GM18511 (cell line): ENCODE measurements around the gene PANX2.
"Not testable (repeated sequence)": the region's sequence is repeated elsewhere in the genome, so short reads cannot be mapped to it uniquely, and the experiment has no call there.

Experiments used
- ATAC-seq: cut with Tn5 transposase; IDR thresholded peaks from one replicate; pipeline ENCODE4 v1.9.1; 2021; ENCODE audit warnings: mild to moderate bottlenecking, moderate library complexity; ENCODE audit not compliant: unreplicated experiment

Gene PANX2

GRCh38 chr22:50196256-50196655 lies 25.7 kb downstream of the PANX2 start:
- ATAC-seq, result no peak

DNA sequence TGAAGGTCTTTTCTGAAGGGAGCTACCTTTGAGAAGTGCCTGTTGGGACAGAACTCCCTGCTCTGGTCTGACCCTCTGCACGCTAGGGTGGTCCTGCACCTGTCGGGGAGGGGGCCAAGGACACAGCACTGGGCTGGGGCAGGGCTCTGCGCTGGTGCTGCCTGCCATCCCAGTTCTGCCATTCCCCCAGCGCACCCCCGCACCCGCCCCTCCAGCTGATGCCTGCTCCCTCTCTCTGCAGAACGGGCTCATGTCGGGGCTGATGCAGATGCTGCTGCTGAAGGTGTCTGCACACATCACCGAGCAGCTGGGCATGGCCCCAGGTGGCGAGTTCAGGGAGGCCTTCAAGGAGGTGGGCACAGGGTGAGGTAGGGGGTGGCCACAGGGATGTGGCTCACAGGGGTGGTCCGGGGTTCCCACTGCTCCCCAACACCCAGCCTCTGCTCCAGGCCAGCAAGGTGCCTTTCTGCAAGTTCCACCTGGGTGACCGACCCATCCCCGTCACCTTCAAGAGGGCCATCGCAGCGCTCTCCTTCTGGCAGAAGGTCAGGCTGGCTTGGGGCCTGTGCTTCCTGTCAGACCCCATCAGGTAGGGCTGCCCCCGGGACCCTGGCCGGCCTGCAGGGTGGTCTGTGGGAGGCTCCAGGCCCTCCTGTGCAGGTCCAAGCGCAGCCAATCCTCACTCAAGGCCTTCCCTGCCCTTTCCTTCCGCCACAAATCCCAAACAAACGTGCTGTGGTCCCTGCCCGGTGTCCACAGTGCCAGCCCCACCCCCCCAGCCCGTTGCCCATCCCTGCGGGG lies 26.7 kb downstream of the PANX2 start:
- ATAC-seq, result no peak

DNA sequence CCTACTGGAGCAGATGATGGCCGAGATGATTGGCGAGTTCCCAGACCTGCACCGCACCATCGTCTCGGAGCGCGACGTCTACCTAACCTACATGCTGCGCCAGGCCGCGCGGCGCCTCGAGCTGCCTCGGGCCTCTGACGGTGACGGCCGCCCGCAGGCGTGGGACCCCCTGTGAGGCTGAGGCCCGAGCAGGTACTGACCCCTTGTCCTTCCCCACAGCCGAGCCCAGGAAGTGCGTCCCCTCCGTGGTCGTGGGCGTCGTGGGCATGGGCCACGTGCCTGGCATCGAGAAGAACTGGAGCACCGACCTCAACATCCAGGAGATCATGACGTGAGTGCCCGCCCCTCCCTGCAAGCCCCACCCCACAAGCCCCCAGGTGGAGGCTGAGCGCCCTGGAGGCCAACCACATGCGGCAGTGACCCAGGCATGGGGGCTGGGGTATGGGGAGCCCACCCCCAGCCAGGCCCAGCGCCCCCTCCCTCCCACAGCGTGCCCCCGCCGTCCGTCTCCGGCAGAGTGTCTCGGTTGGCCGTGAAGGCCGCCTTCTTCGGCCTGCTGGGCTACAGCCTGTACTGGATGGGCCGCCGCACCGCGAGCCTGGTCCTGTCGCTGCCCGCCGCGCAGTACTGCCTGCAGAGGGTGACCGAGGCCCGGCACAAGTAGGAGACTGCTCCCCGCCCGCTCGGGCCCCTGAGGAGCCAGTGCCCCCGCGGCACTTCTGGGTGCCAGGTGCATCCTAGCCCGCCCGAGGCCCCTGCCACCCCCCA lies 27.5 kb downstream of the PANX2 start:
- ATAC-seq, result no peak

DNA sequence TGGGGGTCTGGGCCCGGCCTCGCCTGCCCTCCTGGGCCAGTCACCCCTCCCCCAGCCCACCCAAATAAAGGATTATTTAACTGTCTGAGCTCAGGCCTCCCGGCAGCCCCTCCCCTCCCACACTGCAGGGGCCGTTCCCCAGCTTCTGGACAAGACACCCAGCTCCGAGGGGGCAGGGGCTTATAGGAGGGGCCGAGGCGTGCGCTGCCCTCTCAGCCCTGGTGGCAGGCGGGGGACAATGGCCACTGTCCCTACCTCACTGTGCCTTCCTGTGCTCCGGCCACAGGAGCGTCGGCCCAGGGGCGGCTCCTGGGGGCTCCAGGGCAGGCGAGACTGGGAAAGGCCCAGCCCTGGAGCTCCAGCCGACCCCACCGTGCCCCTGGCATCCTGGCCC lies 28.1 kb downstream of the PANX2 start:
- ATAC-seq, result no peak

GRCh38 chr22:50199251-50199721 lies 28.8 kb downstream of the PANX2 start:
- ATAC-seq, result no peak

GRCh38 chr22:50199829-50200460 lies 29.4 kb downstream of the PANX2 start:
- ATAC-seq, result no peak

DNA sequence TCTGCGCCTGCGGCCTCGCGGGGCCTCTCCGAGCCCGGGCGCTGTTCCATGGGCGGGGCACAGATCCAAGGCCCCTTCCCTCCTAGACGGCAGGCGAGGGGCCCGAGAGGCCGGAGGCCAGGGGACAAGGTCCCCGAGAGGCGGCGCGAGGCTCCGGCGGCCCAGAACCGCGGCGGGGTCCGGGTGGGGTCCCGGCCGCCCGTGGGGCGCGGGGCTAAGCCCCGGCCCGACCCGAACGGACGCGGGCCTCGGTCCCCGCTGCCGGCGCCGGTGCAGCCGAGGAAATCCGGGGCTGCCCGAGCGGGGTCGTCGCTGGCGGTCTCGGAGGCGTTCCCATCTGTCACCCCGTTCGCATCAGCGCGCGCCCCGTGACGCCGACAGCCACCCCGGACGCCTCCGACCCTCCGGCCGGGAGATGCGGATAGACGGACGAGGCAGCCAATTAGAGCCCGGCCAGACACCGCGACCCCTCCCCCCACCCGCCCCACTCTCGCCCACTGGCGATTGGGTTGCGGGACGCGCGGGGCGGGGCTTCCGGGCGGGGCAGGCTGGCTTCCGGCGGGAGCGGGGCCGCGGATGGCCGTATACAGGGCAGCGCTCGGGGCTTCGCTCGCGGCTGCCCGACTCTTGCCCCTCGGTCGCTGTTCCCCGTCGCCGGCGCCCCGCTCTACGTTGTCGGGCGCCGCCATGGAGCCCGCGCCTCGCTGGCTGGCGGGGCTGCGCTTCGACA lies 30.1 kb downstream of the PANX2 start, which contains the start of gene SELENOO:
SELENOO (plus strand) TSS at position 551 of the 730 bp plus-strand sequence; CDS start at position 577, 26 bp downstream.
- ATAC-seq, result peak; percentile 78

DNA sequence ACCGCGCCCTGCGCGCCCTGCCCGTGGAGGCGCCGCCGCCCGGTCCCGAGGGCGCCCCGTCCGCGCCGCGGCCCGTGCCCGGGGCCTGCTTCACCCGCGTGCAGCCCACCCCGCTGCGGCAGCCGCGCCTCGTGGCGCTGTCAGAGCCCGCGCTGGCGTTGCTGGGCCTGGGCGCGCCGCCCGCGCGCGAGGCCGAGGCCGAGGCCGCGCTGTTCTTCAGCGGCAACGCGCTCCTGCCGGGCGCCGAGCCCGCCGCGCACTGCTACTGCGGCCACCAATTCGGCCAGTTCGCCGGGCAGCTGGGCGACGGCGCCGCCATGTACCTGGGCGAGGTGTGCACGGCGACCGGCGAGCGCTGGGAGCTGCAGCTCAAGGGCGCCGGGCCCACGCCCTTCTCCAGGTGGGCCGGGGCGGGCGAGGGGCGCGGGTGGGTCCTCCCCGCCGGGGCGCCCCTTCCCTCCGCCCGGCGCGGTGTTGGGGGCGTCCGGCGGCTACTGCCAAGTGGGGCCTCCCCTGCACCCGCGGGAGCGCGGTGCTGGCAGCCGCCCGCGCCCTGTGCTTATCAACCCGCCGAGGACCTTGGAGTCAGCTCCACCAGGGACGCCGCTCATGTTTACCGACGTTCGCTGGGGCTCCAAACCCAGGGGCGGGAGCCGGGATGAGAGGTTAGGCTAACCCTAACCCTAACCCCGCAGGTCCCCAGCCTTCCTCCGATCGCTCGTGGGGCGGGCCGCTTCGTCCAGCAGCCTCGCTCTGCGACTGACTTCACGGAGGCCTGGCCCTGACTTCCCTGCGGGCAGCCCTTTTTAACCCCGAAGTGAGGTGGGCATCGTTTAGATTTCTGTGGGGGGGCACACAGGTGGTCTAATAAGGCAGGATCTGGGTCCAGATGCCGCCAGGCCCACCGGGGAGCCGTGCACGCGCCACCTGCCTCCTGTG lies 30.9 kb downstream of the PANX2 start:
- ATAC-seq, result peak; percentile 30

DNA sequence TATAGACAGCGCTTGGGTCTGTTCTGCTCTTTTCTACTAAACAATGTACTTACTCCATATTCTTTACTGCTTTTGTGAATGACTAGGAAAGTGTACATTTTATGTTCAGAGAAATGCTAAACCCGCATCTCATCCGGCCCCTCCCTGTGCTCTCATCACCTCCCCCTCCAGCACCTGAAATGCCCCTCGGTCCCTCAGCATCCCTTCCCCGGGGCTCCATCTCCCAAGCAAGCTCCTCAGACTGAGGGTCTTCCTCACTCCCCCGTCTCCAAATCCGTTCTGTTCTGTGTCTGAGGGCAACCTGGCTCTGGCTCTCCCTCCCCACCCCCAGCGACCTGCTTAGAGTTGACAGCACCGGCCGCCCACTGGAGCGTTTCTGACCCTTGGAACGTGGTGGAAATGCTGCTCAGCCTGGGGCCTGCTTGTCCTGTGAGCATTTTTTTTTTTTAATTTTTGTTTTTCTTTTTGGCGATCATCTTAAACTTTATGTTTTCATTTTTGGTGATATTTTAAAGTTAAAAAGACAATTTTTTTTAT lies 31.7 kb downstream of the PANX2 start:
- no peak for ATAC-seq

DNA sequence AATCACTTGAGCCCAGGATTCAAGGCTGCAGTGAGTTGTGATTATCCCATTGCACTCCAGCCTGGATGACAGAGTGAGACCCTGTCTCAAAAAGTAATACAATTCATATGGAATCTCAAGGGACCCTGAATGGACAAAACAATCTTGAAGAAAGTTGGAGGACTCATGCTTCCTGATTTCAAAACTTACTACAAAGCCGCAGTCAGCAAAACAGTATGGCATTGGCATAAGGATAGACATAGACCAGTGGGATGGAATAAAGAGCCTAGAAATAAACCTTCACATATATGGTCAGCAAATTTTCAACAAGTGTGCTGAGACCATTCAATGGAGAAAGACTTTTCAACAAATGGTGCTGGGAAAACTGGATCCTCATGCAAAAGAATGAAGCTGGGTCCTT lies 32.8 kb downstream of the PANX2 start:
- no peak for ATAC-seq

GRCh38 chr22:50204571-50204970 lies 34.0 kb downstream of the PANX2 start:
- no peak for ATAC-seq

DNA sequence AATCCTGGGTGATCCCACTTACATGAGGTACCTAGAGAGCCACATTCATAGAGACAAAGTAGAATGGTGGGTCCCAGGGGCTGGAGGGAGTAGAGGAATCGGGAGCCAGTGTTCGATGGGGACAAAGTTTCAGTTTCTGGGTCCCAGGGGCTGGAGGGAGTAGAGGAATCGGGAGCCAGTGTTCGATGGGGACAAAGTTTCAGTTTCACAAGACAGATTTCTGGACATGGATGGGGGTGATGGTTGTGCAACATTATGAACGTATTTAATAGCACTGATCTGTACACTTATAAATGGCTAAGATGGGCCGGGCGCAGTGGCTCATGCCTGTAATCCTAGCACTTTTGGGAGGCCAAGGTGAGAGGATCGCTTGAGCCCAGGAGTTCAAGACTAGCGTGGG lies 34.5 kb downstream of the PANX2 start:
- ATAC-seq, result not testable (repeated sequence)

DNA sequence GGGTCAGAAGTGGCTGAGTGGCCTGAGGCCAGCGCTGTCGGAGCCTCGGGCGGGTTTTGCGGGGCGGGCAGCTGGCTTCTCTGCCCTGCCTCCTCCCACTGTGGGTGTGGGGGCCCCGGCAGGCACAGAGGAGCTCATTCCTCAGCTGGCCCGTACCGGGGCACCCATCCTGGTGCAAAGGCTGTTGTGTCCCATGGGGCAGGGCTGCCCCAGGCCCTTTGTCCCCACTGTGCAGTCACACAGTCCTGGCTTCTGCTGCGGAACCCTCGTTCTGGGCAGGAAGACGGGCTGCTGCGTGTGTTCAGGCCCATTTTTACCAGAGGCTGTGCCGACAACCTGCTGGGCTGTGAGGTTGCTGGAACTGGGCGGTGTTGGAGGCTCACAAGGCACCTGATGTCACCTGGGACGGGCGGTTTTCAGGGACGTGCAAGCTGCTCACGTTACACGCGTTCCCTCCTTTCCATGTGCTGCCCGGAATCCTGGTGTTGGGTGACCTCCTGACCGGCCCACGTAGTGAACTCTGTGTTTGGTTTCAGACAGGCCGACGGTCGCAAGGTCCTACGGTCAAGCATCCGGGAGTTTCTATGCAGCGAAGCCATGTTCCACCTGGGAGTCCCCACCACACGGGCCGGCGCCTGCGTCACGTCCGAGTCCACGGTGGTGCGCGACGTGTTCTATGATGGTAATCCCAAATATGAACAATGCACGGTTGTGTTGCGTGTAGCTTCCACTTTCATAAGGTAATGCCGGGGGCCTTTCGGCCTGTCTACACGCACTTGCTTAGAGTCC lies 35.4 kb downstream of the PANX2 start:
- no peak for ATAC-seq

DNA sequence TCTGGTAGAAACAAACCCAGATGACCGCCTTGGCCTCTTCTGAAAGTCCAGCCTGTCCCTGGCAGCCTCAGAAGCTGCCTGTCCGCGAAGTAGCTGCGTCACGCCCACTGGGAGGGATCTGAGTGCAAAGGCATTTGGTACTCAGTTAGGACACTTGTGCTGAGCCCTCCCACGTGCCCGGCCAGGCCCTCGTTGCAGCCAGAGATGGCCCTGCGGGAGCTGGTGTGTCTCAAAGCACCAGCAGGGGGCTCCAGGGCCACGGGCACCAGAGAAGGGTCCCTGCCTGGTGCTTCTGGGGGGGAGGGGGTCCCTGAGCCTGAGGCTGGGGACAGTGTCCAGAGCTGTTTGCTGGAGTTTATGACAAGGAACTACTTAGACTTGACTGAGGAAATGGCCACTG lies 36.1 kb downstream of the PANX2 start:
- ATAC-seq, result no peak

GRCh38 chr22:50207383-50208140 lies 37.0 kb downstream of the PANX2 start:
- ATAC-seq, result no peak

DNA sequence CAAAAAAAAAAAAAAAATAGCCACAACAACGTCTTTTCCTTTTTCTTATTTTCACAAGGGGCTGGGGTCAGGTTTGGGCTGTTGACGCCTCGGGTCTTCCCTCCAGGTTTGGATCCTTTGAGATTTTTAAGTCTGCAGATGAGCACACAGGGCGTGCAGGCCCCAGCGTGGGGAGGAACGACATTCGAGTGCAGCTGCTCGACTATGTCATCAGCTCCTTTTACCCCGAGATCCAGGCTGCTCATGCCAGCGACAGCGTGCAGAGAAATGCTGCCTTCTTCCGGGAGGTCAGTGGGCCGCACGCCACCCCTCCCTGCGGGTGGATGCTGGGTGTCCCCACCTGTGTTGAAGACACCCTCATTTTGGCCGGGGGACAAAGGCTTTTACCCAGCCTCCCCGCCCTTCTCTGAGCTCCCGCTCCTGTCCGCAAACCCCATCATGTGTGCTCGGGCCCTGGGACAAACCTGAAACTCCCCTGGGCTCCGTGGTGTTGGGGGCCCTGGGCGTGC lies 38.0 kb downstream of the PANX2 start:
- ATAC-seq, result no peak

- ATAC-seq, result no peak
Observed at GRCh38 chr22:50208939-50209892, 38.7 kb downstream of the PANX2 start.
